Measurements from ENCODE around the gene RMRP. TPM values are rescaled to one million over a fixed set of nuclear protein-coding genes. Genes with fewer than 3 reads are reported as not detected.

Gene RMRP
- polyA plus RNA-seq, 1 of the 3 experiments (the other 2 are of a cell fraction) = 64.9 TPM

DNA sequence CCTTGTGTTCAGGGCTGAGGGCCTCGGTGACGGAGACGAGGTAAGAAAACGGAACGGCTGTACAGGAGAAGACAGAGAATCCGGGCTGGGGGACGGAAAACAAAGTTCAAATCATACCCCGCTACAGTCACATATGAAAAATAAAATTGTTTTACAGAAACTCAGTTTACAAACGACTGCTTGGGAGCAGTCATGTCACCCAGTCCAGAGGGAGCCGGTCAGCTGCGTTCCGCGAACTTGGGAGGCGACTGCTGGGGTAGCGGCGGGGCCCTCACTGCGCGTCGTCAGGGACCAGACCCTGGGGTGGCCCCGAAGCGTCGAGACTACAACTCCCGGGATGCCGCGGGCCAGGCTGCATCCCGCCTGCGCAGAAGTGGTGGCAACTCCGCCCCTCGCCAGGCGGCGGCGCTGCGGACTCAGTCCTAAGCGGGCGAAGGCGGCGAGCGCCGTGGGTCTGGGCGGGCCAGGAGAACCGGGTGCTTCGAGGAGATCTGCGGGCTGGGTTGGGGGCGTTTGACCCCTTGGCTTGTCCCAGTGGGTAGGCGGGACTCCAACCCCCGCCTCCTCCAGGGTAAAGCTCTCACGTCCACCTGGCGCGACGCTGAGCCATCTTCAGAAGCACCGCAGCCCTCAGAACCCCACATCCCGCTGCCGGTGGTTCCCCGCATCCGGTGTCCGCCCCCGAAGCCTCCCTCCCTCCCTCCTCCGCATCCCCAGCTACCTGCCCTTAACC lies 11.1 kb downstream of the RMRP start (continued):
- TF ChIP-seq FOSL2 (IDR thresholded peaks at IDR 0.05; ENCODE audit: borderline replicate concordance, low read depth) = no peak
- peak; percentile 50 for TF ChIP-seq SMC3 (IDR thresholded peaks at IDR 0.05; ENCODE audit: low read depth, low read length)
- TF ChIP-seq RXRA (IDR thresholded peaks at IDR 0.05; ENCODE audit: borderline replicate concordance, low read depth) = no peak
- TF ChIP-seq POLR2AphosphoS5 (IDR thresholded peaks at IDR 0.05; ENCODE audit: low read depth, low read length) = peak; percentile 79; the same call in 1 of the 2 replicates
- TF ChIP-seq NFIC (IDR thresholded peaks at IDR 0.05; ENCODE audit: borderline replicate concordance) = no peak
- TF ChIP-seq, protein P1, sequence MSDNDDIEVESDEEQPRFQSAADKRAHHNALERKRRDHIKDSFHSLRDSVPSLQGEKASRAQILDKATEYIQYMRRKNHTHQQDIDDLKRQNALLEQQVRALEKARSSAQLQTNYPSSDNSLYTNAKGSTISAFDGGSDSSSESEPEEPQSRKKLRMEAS (IDR thresholded peaks at IDR 0.05; ENCODE audit: low read depth) = no peak
- TF ChIP-seq, protein P2, sequence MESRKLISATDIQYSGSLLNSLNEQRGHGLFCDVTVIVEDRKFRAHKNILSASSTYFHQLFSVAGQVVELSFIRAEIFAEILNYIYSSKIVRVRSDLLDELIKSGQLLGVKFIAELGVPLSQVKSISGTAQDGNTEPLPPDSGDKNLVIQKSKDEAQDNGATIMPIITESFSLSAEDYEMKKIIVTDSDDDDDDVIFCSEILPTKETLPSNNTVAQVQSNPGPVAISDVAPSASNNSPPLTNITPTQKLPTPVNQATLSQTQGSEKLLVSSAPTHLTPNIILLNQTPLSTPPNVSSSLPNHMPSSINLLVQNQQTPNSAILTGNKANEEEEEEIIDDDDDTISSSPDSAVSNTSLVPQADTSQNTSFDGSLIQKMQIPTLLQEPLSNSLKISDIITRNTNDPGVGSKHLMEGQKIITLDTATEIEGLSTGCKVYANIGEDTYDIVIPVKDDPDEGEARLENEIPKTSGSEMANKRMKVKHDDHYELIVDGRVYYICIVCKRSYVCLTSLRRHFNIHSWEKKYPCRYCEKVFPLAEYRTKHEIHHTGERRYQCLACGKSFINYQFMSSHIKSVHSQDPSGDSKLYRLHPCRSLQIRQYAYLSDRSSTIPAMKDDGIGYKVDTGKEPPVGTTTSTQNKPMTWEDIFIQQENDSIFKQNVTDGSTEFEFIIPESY (IDR thresholded peaks at IDR 0.05; ENCODE audit: borderline replicate concordance, low read depth) = no peak
- TF ChIP-seq JUND (IDR thresholded peaks at IDR 0.05) = no peak
- TF ChIP-seq RAD21 (IDR thresholded peaks at IDR 0.05; ENCODE audit: low read length) = peak; percentile 76
- peak; percentile 39; the same call in 1 of the 2 replicates for TF ChIP-seq RCOR1 (IDR thresholded peaks at IDR 0.05; ENCODE audit: low read length)

DNA sequence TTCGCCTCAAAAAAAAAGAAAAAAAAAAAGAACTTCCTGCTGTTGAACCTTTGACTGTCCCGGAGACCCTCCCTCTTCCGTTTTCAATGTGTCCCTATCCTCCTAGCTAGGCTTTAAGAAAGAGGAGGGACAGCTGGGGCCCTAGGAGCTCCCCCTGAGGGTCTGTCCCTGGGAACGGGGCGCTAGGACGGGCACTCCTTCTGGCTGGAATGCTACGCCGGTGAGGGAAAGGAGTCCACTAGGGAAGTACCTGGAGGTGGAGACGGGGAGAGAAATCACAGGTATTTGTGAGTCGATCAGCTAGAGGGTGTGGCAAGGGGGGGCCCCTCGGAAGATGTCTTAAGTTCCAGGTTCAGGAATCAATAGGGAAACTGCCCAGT lies 11.7 kb downstream of the RMRP start:
- WGBS (ENCODE audit: low lambda C conversion rate) = 35% methylated on average over 9 of the region's 11 CpGs
- ChIA-PET POLR2A (interaction anchor here (0.9 to 2.6 kb wide), 2 partner anchors 12 to 567 kb away, joined by 3 to 20 read pairs; partner anchors contain the start of genes CCDC107, FANCG and RMRP), CTCF (interaction anchor here (0.7 to 5.7 kb wide), 25 partner anchors 11 to 522 kb away, joined by 3 to 86 read pairs (median 4); partner anchors contain the start of genes CCDC107, CD72, CREB3 and GBA2)
- Histone ChIP-seq H2AFZ (ENCODE audit: low read depth) (peak overlapping the region; percentile 97), H3K9me3 (no peaks in the 10 kb centered on the region), H3K36me3 (replicated peaks in 1 of 2; ENCODE audit: control insufficient read depth in 1 of 2, insufficient read depth in 2 of 2, low read length in 1 of 2) (no peaks in the 10 kb centered on the region), H4K20me1 (ENCODE audit: insufficient read depth) (no peaks in the 10 kb centered on the region), H3K9ac (peak overlapping the region; percentile 63), H3K4me1 (ENCODE audit: control insufficient read depth in 1 of 2, insufficient read depth in 2 of 2, low read depth in 1 of 2, low read length in 1 of 2) (peaks cover 6 to 7% of the 10 kb centered on the region in 2 experiments; a peak in 2 of 4 replicates), H3K27ac (ENCODE audit: low read depth in 2 of 2, low read length in 1 of 2) (peak overlapping the region in 1 of 2 experiments; percentile 76; a peak in 1 of 4 replicates), H3K4me3 (ENCODE audit: low read depth in 2 of 2, low read length in 1 of 2) (peak overlapping the region; percentile 61 to 67), H3K79me2 (ENCODE audit: insufficient read depth) (no peaks in the 10 kb centered on the region), H3K27me3 (ENCODE audit: insufficient read depth) (no peaks in the 10 kb centered on the region), H3F3A (replicated peaks; ENCODE audit: insufficient read depth) (peaks cover 6% of the 10 kb centered on the region), H3K9me2 (no peaks in the 10 kb centered on the region), H3K4me2 (peak overlapping the region; percentile 96)
- TF ChIP-seq EP300 (IDR thresholded peaks at IDR 0.05; ENCODE audit: borderline replicate concordance in 1 of 2, low read depth in 1 of 2, low read length in 1 of 2) (no peak), NRF1 (IDR thresholded peaks at IDR 0.05; ENCODE audit: low read depth, low read length) (no peak), RFX5 (IDR thresholded peaks at IDR 0.05; ENCODE audit: low read length) (no peak), EZH2phosphoT487 (IDR thresholded peaks at IDR 0.05; ENCODE audit: borderline replicate concordance, low read depth) (no peak), MXI1 (IDR thresholded peaks at IDR 0.05; ENCODE audit: low read depth, low read length) (no peak), SMC3 (IDR thresholded peaks at IDR 0.05; ENCODE audit: low read depth, low read length) (no peak), TEAD4 (IDR thresholded peaks at IDR 0.05; ENCODE audit: borderline replicate concordance, insufficient read depth) (no peak)
- TF ChIP-seq, protein P3, sequence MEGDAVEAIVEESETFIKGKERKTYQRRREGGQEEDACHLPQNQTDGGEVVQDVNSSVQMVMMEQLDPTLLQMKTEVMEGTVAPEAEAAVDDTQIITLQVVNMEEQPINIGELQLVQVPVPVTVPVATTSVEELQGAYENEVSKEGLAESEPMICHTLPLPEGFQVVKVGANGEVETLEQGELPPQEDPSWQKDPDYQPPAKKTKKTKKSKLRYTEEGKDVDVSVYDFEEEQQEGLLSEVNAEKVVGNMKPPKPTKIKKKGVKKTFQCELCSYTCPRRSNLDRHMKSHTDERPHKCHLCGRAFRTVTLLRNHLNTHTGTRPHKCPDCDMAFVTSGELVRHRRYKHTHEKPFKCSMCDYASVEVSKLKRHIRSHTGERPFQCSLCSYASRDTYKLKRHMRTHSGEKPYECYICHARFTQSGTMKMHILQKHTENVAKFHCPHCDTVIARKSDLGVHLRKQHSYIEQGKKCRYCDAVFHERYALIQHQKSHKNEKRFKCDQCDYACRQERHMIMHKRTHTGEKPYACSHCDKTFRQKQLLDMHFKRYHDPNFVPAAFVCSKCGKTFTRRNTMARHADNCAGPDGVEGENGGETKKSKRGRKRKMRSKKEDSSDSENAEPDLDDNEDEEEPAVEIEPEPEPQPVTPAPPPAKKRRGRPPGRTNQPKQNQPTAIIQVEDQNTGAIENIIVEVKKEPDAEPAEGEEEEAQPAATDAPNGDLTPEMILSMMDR (IDR thresholded peaks at IDR 0.05) = no peak
- TF ChIP-seq, protein P4, sequence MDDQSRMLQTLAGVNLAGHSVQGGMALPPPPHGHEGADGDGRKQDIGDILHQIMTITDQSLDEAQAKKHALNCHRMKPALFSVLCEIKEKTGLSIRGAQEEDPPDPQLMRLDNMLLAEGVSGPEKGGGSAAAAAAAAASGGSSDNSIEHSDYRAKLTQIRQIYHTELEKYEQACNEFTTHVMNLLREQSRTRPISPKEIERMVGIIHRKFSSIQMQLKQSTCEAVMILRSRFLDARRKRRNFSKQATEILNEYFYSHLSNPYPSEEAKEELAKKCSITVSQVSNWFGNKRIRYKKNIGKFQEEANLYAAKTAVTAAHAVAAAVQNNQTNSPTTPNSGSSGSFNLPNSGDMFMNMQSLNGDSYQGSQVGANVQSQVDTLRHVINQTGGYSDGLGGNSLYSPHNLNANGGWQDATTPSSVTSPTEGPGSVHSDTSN (IDR thresholded peaks at IDR 0.05) = no peak
- TF ChIP-seq, protein P5, sequence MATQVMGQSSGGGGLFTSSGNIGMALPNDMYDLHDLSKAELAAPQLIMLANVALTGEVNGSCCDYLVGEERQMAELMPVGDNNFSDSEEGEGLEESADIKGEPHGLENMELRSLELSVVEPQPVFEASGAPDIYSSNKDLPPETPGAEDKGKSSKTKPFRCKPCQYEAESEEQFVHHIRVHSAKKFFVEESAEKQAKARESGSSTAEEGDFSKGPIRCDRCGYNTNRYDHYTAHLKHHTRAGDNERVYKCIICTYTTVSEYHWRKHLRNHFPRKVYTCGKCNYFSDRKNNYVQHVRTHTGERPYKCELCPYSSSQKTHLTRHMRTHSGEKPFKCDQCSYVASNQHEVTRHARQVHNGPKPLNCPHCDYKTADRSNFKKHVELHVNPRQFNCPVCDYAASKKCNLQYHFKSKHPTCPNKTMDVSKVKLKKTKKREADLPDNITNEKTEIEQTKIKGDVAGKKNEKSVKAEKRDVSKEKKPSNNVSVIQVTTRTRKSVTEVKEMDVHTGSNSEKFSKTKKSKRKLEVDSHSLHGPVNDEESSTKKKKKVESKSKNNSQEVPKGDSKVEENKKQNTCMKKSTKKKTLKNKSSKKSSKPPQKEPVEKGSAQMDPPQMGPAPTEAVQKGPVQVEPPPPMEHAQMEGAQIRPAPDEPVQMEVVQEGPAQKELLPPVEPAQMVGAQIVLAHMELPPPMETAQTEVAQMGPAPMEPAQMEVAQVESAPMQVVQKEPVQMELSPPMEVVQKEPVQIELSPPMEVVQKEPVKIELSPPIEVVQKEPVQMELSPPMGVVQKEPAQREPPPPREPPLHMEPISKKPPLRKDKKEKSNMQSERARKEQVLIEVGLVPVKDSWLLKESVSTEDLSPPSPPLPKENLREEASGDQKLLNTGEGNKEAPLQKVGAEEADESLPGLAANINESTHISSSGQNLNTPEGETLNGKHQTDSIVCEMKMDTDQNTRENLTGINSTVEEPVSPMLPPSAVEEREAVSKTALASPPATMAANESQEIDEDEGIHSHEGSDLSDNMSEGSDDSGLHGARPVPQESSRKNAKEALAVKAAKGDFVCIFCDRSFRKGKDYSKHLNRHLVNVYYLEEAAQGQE (IDR thresholded peaks at IDR 0.05; ENCODE audit: low read depth, low read length) = no peak
- DNase-seq = no peak
